A549 (cell line): Measurements from ENCODE around the gene BICDL1. TPM values are rescaled to one million over a fixed set of nuclear protein-coding genes. Genes with fewer than 3 reads are reported as not detected.

Experiments used
- ATAC-seq, 2 experiments: fragments of 200-7000 bp in 1 of 2; fragments of >200 bp in 1 of 2; cut with Nextera tagmentation in 1 of 2; cut with Tn5 transposase in 1 of 2; 3 replicates each; pipeline versions ENCODE4 v1.8.0 to v1.9.1; 2018 to 2020; ENCODE audit warnings: mild to moderate bottlenecking in 1 of 2, moderate library complexity in 1 of 2
- CTCF ChIA-PET: fragments of 300-600 bp; sonication (Branson Sonifier 250); formaldehyde crosslinking; extraction: SDS; loops from one replicate; lab custom pipeline; 2021; ENCODE audit warnings: antibody characterized with exemption, inconsistent platforms; lab: Yijun Ruan, JAX
- POLR2A ChIA-PET: fragments of 350-600 bp; formaldehyde crosslinking; extraction: SDS; loops from one replicate; lab custom pipeline; 2021; ENCODE audit warnings: antibody characterized with exemption, inconsistent platforms; lab: Yijun Ruan, JAX
- DNase-seq, 2 experiments: peaks; one replicate each; pipeline versions ENCODE4 v3.0.0 to v3.0.0-alpha.2; 2011 to 2016; ENCODE audit warnings: low read depth in 1 of 2, low spot score in 1 of 2
- FAIRE-seq: peaks from 2 replicates; lab custom pipeline; 2011; peaks lifted over from hg19 to GRCh38; lab: Jason Lieb, UNC
- H3K27ac ChIP-seq, 2 experiments: fragments of >200 bp; sonication (Bioruptor Twin); formaldehyde crosslinking; 3 replicates each; pipeline ENCODE4 v1.5.1; 2016 to 2017
- H3K4me1 ChIP-seq: fragments of >200 bp; sonication (Bioruptor Twin); formaldehyde crosslinking; 3 replicates; pipeline ENCODE4 v1.6.1; 2016
- H3K4me2 ChIP-seq: fragments of >200 bp; sonication (Bioruptor Twin); formaldehyde crosslinking; 3 replicates; pipeline ENCODE4 v1.6.1; 2016
- H3K4me3 ChIP-seq: fragments of >200 bp; sonication (Bioruptor Twin); formaldehyde crosslinking; 3 replicates; pipeline ENCODE4 v1.5.1; 2016
- H3K9me3 ChIP-seq: fragments of >200 bp; sonication (Bioruptor Twin); formaldehyde crosslinking; 3 replicates; pipeline ENCODE4 v1.6.1; 2016
- ATOH8 ChIP-seq: fragments of 250-450 bp; sonication (Bioruptor Pico); IDR thresholded peaks from 2 replicates; pipeline ENCODE4 v1.5.0; 2020; ENCODE audit warnings: low read depth, mild to moderate bottlenecking, moderate library complexity
- BHLHE40 ChIP-seq: IDR thresholded peaks from 2 replicates; pipeline ENCODE4 v1.6.1; 2012; ENCODE audit warnings: low read depth, low read length, inconsistent platforms
- CBX8 ChIP-seq: fragments of 200-600 bp; sonication (generic); IDR thresholded peaks from 2 replicates; pipeline ENCODE4 v1.6.1; 2016
- CEBPB ChIP-seq, 2 experiments: fragments of >200 bp in 1 of 2; sonication (Bioruptor Twin) in 1 of 2; formaldehyde crosslinking in 1 of 2; IDR thresholded peaks; 2 replicates each; pipeline ENCODE4 v1.6.1; 2012 to 2016
- CHD2 ChIP-seq: fragments of 150-350 bp; IDR thresholded peaks from 2 replicates; pipeline ENCODE4 v1.6.1; 2014; ENCODE audit warnings: low read length; ENCODE audit not compliant: partially characterized antibody
- E2F6 ChIP-seq: IDR thresholded peaks from 2 replicates; pipeline ENCODE4 v1.6.1; 2012; ENCODE audit warnings: low read depth, borderline replicate concordance
- EHMT2 ChIP-seq: fragments of 200-600 bp; sonication (generic); IDR thresholded peaks from 2 replicates; pipeline ENCODE4 v1.6.1; 2016; ENCODE audit warnings: antibody characterized with exemption, low read depth, mild to moderate bottlenecking, moderate library complexity
- ELK1 ChIP-seq: fragments of 150-350 bp; IDR thresholded peaks from 2 replicates; pipeline ENCODE4 v1.6.1; 2014; ENCODE audit warnings: low read depth, mild to moderate bottlenecking, low read length
- ESRRA ChIP-seq: fragments of 150-350 bp; IDR thresholded peaks from 2 replicates; pipeline ENCODE4 v1.6.1; 2014; ENCODE audit warnings: mild to moderate bottlenecking, low read length, borderline replicate concordance
- FOSB ChIP-seq: fragments of 250-450 bp; sonication (Bioruptor Pico); IDR thresholded peaks from 2 replicates; pipeline ENCODE4 v1.5.0; 2020; ENCODE audit warnings: mild to moderate bottlenecking, moderate library complexity
- HEYL ChIP-seq: fragments of 250-450 bp; sonication (Bioruptor Pico); IDR thresholded peaks from 2 replicates; pipeline ENCODE4 v1.8.0; 2021; ENCODE audit warnings: mild to moderate bottlenecking, moderate library complexity
- HMGXB4 ChIP-seq: fragments of 250-450 bp; sonication (Bioruptor Pico); IDR thresholded peaks from 2 replicates; pipeline ENCODE4 v1.5.0; 2021; ENCODE audit warnings: mild to moderate bottlenecking, moderate library complexity, borderline replicate concordance
- JUN ChIP-seq, 2 experiments: fragments of >200 bp; sonication (Bioruptor Twin); formaldehyde crosslinking; IDR thresholded peaks; 2 replicates in 1 of 2; 3 replicates in 1 of 2; pipeline ENCODE4 v1.6.1; 2016 to 2017
- KDM1A ChIP-seq: fragments of 200-600 bp; sonication (generic); IDR thresholded peaks from 2 replicates; pipeline ENCODE4 v1.6.1; 2016; ENCODE audit warnings: low read depth, mild to moderate bottlenecking
- KDM5A ChIP-seq: fragments of 200-600 bp; sonication (generic); IDR thresholded peaks from 2 replicates; pipeline ENCODE4 v1.6.1; 2016; ENCODE audit warnings: antibody characterized with exemption, mild to moderate bottlenecking
- MAX ChIP-seq: IDR thresholded peaks from 2 replicates; pipeline ENCODE4 v1.6.1; 2012
- MYC ChIP-seq: IDR thresholded peaks from 2 replicates; pipeline ENCODE4 v1.6.1; 2012; ENCODE audit warnings: mild to moderate bottlenecking, inconsistent platforms, low read length, improper control_type of control experiment, borderline replicate concordance
- NR3C1 ChIP-seq: fragments of >200 bp; sonication (Bioruptor Twin); formaldehyde crosslinking; IDR thresholded peaks from 3 replicates; pipeline ENCODE4 v1.6.1; 2017
- POLR2A ChIP-seq: IDR thresholded peaks from 2 replicates; pipeline ENCODE4 v1.6.1; 2012; ENCODE audit warnings: mild to moderate bottlenecking, low read length
- RAD21 ChIP-seq, 2 experiments: fragments of >200 bp in 1 of 2; sonication (Bioruptor Twin) in 1 of 2; formaldehyde crosslinking in 1 of 2; IDR thresholded peaks in 1 of 2; conservative IDR thresholded peaks in 1 of 2; 2 replicates in 1 of 2; 3 replicates in 1 of 2; pipeline ENCODE4 v1.6.1; 2012 to 2018; ENCODE audit warnings: inconsistent platforms in 1 of 2
- REST ChIP-seq: fragments of 200-600 bp; sonication (generic); IDR thresholded peaks from 2 replicates; pipeline ENCODE4 v1.6.1; 2016; ENCODE audit warnings: antibody characterized with exemption, mild to moderate bottlenecking, moderate library complexity
- RNF2 ChIP-seq: fragments of 200-600 bp; sonication (generic); IDR thresholded peaks from 2 replicates; pipeline ENCODE4 v1.6.1; 2016; ENCODE audit warnings: low read depth, mild to moderate bottlenecking, antibody characterized with exemption, moderate library complexity, borderline replicate concordance
- SMC3 ChIP-seq: fragments of >200 bp; sonication (Bioruptor Twin); formaldehyde crosslinking; IDR thresholded peaks from 3 replicates; pipeline ENCODE4 v1.6.1; 2018; ENCODE audit warnings: inconsistent platforms
- SREBF2 ChIP-seq: fragments of 450-650 bp; IDR thresholded peaks from 2 replicates; pipeline ENCODE4 v1.6.1; 2014; ENCODE audit warnings: mild to moderate bottlenecking, moderate library complexity
- TP53 ChIP-seq: fragments of 250-450 bp; sonication (Bioruptor Pico); IDR thresholded peaks from 2 replicates; pipeline ENCODE4 v1.5.0; 2021; ENCODE audit warnings: mild to moderate bottlenecking, moderate library complexity
- WGBS: methylation state at CpG from one replicate; pipeline ENCODE4 v1.1.6; 2017; ENCODE audit errors: missing lambda C conversion rate; 5-methylcytosine and 5-hydroxymethylcytosine counted together
- polyA plus RNA-seq, 4 experiments: library from polyadenylated mRNA; depleted of rRNA in 3 of 4; stranded (reverse); fragments of >200 nt; fragmentation: RNase III in 1 of 4; extraction: RNeasy Plus Mini Kit Qiagen cat#74134 plus additional on column Dnase treatment in 1 of 4; gene quantifications; 2 replicates in 3 of 4; 3 replicates in 1 of 4; pipeline ENCODE4 v1.2.3, GENCODE V29; 2011 to 2017

BICDL1 gene
- polyA plus RNA-seq, 2 of the 4 experiments (the other 2 are of a cell fraction), result 3.8 to 4.5 TPM

- TF ChIP-seq E2F6 (no peak), REST (no peak), EHMT2 (no peak), CBX8 (no peak), POLR2A (no peak), RAD21 (conservative IDR thresholded peaks at IDR 0.05 in 1 of 2, IDR thresholded peaks at IDR 0.05 in 1 of 2) (no peak), CEBPB (IDR thresholded peaks at IDR 0.05) (no peak)
These were observed 104.2 kb downstream of the BICDL1 start (continued) for GRCh38 chr12:120093336-120093591.

- POLR2A ChIA-PET, result no interaction called here
- DNase-seq (no peak), ATAC-seq (peak in 1 of 2 experiments; percentile 19; a peak in 3 of 6 replicates), FAIRE-seq (no peak)
- CTCF ChIA-PET, result interaction anchor here (1.0 kb wide), 1 partner anchor 26 kb away, joined by 4 read pairs; no protein-coding TSS in a partner anchor
- 86% methylated on average over 13 of the region's 17 CpGs for WGBS
- TF ChIP-seq HMGXB4 (CRISPR knock-in tag), result no peak
- no peak for TF ChIP-seq MAX
- no peak for TF ChIP-seq MYC
- TF ChIP-seq SMC3, result no peak
- no peak for TF ChIP-seq EHMT2
- TF ChIP-seq ATOH8 (CRISPR knock-in tag), result no peak
- no peak for TF ChIP-seq SREBF2
- TF ChIP-seq REST, result no peak
- no peak for TF ChIP-seq NR3C1
- no peak for TF ChIP-seq BHLHE40
- no peak for TF ChIP-seq ELK1
- no peak for TF ChIP-seq JUN (IDR thresholded peaks at IDR 0.05)
- TF ChIP-seq FOSB (CRISPR knock-in tag), result no peak
- TF ChIP-seq KDM5A, result no peak
- TF ChIP-seq TP53 (CRISPR knock-in tag), result no peak
- TF ChIP-seq HEYL, result no peak
- TF ChIP-seq ESRRA, result no peak
- no peak for TF ChIP-seq RNF2
- TF ChIP-seq KDM1A, result no peak
- TF ChIP-seq CHD2, result no peak
- no peaks in the 10 kb centered on the region for H3K9me3 ChIP-seq
- no peak overlapping the region for H3K4me2 ChIP-seq
- no peaks in the 10 kb centered on the region for H3K4me1 ChIP-seq
- no peak overlapping the region for H3K27ac ChIP-seq
- H3K4me3 ChIP-seq, result no peak overlapping the region
These were observed 104.7 kb downstream of the BICDL1 start for GRCh38 chr12:120093592-120094355.
